ENCODE measurements around the gene SERPINB2.
"Not testable (repeated sequence)": the region's sequence is repeated elsewhere in the genome, so short reads cannot be mapped to it uniquely, and the experiment has no call there.

Gene SERPINB2

GRCh38 chr18:63936932-63937393 is 49.5 kb downstream of the SERPINB2 start:
- DNase-seq (ENCODE audit: low read depth), result no peak

DNA sequence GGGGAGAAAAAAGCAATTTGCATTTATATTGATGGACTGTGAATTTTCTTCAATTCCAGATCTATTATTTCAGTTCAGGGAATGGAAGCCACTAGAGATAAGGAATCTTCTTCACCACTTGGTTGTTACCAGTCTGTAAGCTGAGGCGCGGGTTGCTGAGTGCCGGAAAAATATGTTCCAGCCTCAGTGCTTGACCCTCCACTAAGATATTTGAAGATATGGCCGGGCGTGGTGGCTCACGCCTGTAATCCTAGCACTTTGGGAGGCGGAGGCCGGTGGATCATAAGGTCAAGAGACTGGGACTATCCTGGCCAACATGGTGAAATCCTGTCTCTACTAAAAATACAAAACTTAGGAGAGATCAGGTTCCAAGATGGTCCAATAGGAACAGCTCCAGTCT is 52.5 kb downstream of the SERPINB2 start:
- no peak for DNase-seq (ENCODE audit: low read depth)

DNA sequence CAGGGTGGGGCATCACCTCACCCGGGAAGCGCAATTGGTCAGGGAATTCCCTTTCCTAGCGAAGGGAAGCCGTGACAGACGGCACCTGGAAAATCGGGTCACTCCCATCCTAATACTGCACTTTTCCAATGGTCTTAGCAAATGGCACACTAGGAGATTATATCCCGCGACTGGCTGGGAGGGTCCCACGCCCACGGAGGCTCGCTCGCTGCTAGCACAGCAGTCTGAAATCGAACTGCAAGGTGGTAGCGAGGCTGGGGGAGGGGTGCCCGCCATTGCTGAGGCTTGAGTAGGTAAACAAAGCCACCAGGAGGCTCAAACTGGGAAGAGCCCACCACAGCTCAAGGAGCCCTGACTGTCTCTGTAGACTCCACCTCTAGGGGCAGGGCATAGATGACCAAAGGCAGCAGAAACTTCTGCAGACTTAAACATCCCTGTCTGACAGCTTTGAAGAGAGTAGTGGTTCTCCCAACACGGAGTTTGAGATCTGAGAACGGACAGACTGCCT is 53.1 kb downstream of the SERPINB2 start:
- not testable (repeated sequence) for DNase-seq (ENCODE audit: low read depth)

DNA sequence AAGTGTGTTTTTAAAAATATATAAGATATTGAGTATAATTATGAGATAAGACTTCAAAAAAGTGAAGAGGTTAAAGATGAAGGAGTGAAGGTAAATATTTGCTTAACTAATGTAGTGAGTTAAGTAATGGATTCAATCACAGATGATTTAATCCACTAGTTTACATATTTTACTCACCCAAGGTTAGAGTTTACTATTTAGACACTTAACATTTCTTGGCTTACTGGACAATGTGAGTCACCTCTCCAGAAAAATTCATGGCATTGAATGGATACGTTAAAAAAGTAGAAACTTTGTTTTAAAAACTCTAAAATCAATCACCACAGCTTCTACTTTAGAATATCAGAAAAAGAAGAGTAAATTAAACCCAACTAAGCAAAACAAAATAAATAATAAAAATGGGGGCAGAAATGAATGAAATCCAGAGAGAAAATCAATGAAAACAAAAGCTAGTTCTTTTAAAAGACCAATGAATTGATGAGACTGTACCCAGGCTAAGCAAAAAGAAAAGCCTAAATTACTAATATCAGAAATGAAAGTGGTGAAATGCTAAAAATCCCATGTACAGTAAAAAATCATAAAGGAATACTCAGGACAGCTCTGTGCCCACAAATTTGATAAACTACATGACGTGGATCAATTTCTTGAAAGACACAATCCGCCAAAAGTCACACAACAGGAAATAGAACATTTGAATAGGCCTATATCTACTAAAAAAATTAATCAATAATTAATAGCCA is 59.7 kb downstream of the SERPINB2 start:
- DNase-seq (ENCODE audit: low read depth), result no peak

DNA sequence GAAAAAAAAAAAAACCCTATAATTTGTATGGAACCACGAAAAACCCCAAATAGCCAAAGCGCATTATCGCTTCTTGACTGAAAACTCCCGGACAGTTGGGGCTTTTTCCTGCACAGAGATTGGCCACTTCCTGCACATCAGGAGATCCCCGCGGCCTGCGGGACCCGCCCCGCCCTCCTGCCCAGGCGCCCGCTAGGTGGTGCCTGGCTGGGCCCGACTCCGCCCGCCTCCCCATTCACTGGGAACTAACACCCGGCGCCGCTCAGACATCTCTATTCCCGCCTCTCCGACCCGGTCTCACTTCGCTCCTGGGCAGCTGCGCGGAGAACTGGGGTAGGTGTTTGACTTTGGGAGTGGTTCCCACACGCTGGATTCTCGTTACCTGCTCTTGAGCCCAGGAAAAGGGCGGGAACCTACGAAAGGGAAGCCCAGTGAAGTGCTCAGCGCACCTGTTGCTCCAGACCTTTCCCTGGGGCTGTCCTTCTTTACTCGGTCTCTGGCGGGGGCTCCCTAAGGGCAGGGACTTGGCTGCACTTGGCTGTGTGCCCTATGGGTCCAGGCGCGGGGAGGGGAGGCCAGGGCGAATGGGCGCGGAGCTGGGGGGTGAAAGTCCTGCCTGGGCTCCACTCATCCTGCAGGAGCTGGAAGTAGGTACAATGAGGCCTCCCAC is 61.7 kb downstream of the SERPINB2 start, which contains the start of gene HMSD:
HMSD (plus strand) TSS at position 234 of the 670 bp plus-strand sequence. CDS start 4,155 bp downstream, outside the sequence.
- peak; percentile 47 for DNase-seq (ENCODE audit: low read depth)

DNA sequence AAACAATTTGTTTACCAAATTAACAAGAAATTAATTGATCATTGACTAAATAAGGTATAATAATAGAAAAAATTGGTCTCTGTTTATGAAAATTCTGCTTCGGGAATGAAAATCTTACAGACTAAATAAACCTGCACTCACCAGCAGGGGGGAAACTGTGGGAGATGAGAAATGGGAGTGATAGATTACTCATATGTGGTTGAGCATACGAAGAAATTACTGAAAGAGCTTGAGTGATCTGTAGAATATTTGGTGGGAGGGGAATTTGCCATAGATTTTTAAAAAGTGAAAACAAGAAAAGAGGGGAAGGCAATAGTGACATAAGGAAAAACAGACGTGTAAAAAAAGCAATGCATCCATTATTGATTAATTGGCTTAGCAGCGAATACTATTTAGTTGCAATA is 63.8 kb downstream of the SERPINB2 start:
- DNase-seq (ENCODE audit: low read depth), result no peak
